Activated gamma-delta T cell (primary cell): ENCODE results near the gene RBP3.
A peak's percentile ranks its signal among the peaks of the same experiment; 100 is the strongest.

ENCODE experiments used
- DNase-seq: peaks from one replicate; lab custom pipeline; 2025; lab: John Stamatoyannopoulos, UW
- total RNA-seq, 2 donors: gene quantifications; one replicate each; lab custom pipeline; 2026; lab: John Stamatoyannopoulos, UW

Gene RBP3
- 0 reads per million in 2 donors for total RNA-seq

DNA sequence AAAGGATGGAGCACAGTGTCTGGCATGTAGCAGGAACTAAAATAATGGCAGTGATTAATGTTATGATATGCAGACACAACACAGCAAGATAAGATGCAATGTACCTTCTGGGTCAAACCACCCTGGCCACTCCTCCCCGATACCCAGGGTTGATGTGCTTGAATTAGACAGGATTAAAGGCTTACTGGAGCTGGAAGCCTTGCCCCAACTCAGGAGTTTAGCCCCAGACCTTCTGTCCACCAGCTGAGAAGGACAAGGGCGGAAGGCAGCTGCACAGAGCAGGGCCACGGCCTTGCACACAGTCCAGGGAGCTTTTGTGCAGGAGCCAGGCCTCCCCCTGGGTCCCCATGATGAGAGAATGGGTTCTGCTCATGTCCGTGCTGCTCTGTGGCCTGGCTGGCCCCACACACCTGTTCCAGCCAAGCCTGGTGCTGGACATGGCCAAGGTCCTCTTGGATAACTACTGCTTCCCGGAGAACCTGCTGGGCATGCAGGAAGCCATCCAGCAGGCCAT is at the start of gene RBP3:
RBP3 (plus strand) TSS at position 226 of the 514 bp plus-strand sequence; CDS start at position 348, 122 bp downstream.
- no peak for DNase-seq

DNA sequence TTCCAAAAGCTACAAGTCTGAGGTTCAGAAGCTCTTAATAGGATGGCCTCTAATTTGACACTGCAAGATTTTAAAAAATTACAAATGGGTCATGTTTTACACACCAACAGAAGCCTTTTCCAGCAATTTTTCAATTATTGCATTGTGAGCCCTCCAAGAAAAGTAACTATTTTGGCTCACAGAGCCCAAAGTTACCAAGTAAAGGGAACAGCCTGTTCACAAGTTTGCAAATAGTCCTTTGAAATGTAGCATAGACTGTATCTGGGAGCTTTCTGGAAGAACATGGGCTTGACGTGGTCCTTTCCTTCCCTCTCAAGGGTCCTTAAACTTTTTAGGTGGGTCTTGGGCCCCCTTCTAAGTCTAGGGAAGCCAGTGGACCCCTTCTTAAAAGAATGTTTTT is 49.4 kb upstream of the RBP3 start:
- no peak for DNase-seq

DNA sequence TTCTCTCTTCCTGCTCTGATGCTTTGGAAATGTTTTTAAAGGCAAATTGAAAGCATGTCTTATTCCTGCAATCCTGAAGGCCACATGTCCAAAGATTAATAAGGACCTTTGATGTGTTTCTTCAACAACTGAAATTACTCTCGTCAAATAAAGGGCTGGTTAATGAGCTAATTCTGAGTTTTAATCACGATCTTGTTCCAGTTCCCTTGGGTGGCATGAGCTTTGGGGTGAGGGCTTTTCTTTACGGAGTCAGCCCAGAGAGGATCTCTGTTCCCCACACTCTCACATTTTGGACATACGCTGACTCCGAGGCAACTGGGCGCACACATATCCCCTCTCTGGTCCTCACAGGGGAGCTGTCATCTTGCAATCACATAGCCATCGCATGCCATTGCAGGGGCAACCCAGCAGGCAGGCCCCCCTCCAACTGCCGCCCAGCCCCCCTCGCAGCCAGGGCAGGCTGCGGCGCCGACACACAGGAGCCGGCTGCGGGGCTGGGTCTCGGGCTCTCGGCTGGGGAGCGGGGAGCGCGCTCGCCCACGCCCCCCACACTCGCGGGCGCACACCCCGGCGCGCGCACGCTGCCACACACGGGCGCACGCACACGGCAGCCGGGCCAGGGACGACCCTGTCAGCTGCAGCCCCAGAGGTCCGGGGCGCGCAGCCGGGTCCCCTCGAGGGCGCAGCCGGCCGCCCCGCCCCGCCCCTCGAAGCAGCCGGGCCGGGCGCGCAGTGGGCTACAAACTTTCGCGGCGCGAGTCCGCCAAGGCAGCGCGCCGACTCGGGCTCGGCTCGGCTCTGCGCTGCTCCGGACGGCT is 48.3 kb upstream of the RBP3 start, which contains the start of gene GDF10:
GDF10 (plus strand) TSS at position 587 of the 818 bp plus-strand sequence. CDS start 455 bp downstream, outside the sequence.
- DNase-seq: no peak

DNA sequence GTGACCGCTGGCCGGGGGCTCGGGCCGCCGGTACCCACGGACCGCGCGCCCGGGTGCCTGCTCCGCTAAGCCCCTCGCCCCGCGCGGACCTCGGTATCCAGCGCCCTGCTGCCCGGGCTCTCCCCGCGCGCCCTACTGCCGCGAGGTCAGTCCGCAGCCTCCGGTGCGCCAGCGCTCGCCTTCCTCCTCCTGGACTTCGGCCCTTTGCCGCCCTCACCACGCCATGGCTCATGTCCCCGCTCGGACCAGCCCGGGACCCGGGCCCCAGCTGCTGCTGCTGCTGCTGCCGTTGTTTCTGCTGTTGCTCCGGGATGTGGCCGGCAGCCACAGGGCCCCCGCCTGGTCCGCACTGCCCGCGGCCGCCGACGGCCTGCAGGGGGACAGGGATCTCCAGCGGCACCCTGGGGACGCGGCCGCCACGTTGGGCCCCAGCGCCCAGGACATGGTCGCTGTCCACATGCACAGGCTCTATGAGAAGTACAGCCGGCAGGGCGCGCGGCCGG is 47.7 kb upstream of the RBP3 start:
- DNase-seq: no peak

DNA sequence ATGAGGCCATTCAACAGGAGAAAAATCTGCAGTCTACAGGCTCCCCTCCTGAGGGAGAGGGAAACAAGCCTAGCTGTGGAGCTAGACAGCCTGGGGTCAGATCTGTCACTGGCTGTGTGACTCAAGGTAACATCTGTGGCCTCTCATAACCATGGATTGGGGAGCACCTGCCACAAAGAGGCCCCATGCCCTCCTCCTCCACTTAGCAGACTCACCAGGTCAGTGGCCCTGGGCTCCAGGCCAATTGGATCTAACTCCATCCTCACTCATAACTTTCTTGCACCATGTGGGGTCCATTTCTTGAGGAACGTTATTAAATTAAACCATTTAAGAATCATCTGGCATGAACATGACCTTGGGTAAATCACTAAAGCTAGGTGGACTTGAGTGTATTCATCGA is 46.3 kb upstream of the RBP3 start:
- no peak for DNase-seq

DNA sequence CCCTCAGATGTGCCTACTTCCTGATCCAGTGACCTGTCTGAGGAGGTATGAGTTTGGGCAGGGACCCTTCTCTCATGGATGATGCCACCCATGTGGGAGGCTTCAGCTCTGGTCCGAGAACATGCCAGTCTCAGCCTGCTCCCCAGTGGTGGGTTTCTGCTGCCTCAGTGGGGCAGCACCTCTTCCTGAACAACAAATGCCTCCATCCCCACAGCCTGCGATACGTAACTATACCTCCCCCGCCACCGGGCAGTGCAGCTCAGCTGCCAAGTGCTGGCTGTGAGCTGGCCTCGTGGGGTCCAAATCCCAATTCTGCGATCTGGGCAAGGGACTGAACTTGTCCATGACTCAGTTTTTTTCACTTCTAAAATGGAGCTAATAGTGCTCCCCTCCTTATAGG is 45.1 kb upstream of the RBP3 start:
- DNase-seq: no peak

DNA sequence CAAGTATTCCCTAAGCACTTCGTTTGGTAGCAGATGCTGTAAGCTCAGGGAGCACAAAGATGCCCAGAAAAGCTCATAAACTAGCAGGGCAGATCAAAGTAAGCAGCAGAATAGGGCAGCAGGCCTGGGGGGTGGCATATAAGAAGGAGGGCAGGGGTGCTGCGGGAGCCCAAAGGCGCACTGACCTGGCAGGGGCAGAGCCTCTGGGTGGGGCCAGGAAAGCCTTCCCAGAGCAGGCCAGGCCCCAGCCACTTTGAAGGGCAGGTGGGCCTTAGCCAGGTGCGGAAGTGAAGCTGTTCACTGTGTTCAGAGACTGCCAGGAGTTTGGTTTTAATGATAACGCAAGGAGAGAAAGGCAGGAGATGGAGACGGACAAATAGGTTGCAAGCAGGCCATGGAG is 44.3 kb upstream of the RBP3 start:
- DNase-seq: no peak

DNA sequence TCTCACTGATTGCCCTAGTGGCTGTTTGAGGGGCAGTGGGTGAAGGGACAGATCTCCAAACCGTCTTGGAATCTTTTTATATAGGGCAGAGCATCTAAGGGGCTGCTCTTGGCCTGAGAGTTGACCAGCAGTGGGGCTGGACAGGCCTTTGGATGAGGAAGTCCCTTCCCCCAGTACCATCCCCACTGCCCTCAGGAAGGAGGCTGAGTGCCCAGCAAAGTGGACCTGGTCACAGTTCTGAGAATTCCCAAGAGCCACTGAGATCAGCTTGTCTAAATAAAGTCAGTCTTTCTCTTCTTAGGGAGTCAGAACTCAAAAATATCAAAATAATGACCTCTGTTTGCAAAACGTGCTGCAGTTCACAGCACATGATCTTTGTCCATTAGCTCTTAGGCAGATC is 42.6 kb upstream of the RBP3 start:
- no peak for DNase-seq

DNA sequence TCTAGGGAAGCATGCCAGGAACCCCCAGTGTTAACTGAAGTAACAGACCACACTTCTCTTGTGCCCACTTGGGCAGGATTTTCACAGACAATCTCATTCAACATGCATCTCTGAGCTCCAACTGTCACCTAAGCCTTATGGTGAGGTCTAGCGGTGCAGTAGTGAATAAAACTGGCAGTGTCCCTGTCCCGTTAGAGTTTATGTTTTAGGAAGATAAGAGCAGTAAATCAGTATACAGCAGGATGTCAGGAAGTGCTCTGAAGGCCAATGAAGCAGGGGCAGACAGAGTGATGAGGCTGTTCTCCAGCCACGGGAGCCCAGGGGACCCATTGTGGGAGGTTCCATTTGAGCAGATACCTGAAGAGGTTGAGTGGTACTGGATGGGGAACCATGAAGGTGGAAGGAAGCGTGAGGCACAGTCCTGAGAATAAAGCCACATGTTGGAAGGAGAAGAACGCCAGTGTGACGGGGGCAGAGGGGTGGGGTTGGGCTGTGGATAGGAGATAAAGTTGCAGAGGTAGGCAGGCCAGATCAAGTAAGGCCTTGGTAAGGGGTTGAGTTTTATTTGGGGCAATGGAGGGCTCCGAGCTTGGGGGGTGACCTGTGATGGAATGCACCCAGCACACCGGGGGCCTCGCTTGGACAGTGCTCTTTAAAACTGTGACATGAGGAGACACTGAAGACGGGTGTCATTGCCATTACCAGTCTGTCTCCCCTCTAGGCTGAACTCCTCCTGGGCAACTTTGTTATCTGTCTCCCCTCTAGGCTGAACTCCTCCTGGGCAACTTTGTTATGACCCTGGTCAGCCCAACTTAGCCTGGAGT is 41.6 kb upstream of the RBP3 start:
- no peak for DNase-seq

DNA sequence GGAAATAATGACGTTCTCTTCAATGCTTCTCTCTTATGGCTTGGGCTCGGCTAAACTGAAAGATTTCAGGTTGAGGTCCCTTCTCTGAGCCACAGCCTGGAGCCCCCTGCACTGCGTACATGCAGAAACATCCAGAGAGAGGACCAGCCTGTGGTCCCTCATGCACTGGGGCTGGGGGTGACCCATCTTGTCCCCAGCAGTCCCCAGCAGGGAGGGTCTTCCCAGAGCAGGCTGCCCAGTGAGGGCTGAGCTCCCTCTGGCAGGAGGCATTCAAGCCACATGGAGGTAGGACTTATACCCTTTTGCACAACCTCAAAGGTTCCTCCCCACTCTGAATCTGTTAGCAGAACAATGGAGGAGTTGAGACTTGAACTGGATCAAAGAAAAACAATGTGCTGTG is 40.8 kb upstream of the RBP3 start:
- no peak for DNase-seq

DNA sequence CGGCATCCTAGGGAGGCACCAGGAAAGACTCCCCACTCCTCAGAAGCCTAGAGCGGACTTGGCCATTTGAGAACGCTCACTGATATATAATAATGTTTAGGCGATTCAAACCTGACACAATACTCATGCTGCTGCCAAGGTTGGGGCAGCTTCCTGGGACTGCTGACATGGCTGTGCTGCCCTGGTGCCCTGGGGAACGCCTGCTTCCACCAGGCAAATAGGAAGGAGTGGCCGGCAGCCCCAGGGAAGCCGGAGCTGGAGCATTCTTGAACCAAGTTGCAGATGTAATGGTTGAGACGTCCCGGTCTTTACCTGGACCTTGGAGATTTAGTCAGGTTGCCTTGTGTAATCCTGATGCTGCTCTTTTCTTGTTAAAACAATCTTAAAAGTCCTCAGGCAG is 39.4 kb upstream of the RBP3 start:
- DNase-seq: no peak

DNA sequence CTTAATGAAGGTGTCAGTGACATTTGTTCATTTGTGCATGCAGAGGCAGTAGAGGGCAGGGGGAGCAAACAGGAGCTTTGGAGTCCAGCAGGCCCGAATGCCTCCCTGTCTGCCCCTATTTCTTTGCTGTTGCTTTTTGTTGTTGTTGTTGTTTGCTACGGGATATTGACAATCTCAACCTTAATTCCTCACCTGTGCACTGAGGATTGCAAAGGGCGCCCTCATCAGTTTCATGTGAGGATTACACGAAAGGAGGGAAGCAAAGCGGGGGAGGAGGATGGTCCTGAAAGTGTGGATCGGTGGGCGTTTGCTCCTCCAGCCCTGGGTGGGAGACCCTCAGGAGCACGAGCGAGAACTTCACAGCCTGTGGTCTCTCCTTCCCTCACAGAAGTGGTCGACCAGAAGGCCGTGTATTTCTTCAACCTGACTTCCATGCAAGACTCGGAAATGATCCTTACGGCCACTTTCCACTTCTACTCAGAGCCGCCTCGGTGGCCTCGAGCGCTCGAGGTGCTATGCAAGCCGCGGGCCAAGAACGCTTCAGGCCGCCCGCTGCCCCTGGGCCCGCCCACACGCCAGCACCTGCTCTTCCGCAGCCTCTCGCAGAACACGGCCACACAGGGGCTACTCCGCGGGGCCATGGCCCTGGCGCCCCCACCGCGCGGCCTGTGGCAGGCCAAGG is 38.6 kb upstream of the RBP3 start:
- DNase-seq: no peak

DNA sequence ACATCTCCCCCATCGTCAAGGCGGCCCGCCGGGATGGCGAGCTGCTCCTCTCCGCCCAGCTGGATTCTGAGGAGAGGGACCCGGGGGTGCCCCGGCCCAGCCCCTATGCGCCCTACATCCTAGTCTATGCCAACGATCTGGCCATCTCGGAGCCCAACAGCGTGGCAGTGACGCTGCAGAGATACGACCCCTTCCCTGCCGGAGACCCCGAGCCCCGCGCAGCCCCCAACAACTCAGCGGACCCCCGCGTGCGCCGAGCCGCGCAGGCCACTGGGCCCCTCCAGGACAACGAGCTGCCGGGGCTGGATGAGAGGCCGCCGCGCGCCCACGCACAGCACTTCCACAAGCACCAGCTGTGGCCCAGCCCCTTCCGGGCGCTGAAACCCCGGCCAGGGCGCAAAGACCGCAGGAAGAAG is 38.1 kb upstream of the RBP3 start:
- no peak for DNase-seq

DNA sequence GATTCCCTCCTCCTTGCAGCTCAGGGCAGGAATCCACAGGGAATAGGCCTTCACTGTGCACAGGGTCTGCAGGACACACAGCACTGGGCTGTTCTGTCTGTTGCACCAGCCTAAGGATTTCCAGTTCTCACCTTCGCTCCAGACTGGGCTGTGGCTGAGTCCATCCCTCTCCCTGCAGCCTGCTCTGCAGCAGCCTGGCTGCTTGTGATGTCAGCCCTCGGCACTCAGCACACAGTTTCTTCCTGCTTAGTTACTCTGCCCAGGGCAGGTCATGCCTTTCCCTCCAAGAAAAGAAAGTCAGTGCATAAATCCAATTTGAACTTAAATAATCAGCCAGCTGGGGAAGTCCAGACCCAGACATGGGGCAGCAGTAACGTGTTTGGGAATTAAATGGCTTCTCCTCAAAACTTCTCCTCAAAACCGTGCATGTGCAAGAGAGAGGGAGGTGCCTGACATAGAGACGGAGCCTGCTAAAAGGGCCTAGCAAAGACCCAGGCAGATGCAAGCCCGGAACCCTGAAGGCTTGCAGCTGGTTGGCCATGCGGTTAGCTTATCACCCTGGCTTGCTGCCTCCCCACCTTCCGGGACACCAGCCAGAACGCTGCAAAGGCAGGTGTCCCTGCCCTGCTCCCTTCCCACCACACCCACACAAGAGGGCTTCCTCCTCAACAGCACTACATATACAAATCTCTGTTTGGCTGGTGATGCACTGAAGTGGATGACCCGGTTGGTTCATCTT is 36.8 kb upstream of the RBP3 start:
- no peak for DNase-seq

DNA sequence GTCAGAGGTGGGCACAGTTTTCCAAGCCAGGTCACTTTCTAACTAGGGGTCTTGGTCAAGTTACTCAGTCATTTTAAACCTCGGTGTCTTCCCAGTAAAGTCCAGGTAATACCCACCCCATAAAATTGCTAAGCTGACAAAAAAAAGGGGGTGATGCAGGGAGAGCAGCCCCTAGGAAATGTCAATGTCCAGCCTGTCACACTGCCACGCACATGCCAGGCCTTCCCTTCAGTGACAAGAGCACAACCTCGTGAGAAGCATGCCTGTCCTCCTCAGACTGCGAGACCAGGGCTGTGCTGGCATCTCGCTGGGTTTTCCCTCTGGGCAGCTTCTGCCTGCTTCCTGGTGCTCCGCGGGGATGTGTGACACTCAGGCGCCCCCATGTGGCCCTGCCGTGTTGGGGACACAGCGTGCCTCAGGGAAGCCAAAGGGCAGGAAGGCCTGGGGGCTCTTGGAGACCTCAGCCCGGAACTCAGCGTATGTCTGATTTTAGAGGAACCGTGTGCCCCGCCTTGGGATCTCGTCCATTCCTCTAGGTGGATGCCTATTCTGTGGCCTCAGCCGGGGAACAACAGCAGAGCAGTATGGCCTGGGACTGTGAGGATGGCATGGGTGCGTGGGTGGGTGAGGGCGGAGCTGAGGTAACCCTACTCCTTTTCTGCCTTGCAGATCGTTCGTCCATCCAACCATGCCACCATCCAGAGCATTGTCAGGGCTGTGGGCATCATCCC is 36.1 kb upstream of the RBP3 start:
- DNase-seq: peak; percentile 17

DNA sequence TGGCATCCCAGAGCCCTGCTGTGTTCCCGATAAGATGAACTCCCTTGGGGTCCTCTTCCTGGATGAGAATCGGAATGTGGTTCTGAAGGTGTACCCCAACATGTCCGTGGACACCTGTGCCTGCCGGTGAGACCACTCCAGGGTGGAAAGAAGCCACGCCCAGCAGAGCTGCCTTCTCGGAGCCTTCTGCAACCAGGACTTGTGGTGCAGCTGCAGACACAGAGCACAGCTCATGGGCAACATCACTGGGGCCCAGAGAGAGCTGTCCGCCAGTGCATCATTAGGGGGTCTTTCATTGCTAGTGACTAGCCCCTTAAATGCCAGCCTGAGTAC is 35.5 kb upstream of the RBP3 start:
- no peak for DNase-seq

DNA sequence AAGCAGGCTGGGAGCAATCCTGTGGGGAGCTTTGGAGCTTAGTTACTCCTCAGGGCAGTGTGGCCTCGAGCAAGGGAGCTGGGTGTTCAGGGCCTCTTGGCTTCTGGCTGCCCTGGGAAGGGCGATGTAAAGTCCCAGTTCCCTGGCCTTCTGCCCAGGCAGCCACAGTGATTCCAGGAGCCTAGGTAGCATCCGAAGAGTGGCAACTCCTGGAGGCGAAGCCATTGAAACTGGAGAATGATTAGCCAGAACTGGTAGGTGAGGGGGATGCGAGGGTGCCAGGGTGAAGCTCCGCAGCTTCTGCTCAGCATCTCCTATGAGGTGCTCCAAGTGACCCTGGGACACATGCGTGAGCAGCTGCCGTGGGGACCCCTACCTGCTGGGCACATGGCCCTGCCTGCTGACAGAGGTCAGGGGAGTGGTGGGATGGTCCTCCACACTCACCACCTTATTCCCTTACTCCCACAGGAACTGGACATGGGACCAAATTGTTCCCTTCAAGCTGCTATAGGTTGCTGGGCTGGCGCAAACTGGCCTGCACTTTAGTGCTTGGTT is 33.7 kb upstream of the RBP3 start:
- DNase-seq: no peak

DNA sequence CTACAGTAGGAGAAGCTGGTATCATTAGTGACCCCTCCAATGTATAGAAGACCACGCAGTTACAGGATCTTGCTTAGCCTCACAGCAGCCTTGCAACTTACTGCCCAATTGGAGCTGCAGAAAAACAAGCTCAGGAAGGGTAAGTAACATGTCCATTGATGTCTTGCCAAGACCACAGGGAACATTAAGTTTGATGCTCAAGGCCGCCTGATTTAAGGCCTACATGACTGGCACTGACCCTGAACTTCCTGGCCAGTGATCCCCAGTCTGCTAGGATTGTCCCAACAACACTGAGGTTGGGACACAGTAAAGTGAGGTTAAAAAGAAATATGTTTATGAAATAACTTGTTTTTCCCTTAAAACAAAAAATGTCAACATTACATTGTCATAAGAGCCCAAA is 32.7 kb upstream of the RBP3 start:
- no peak for DNase-seq

DNA sequence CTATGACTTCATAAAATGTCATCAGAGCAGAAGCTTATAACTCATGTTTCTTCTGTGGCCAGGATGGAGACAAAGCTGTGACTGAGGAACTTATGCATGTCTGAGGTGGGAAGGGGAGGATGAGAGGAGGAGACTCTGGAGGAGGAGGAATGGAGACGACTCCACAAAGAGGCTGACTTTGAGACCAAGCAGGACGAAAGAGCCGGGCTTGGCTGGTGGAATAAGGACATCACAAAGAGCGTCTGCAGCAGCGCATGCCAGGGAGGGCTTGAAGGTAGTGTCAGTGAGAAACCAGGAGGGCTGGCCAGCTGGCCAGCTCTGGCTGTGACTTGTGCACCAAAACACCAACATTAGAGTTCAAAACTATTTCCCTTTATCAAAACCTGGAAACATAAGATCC is 32.0 kb upstream of the RBP3 start:
- DNase-seq: no peak

DNA sequence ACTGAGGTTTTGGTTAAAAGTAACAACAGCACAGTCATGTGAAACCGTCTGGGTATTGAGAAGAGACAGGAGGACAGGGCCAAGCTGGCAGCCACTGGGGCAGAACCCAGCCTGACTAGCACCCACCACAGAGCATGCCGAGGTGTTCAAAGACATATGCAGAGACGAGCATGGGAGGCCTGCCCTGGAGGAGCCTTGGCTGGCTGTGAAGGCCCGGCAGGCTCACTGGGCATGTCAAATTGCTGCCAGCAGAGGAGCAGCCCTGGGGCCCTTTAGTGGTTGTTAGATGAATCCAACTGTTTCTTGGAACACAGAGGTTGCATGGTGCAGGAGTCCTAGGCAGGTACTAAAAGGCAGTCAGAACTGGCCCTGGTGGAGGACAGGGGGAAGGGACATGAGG is 30.9 kb upstream of the RBP3 start:
- DNase-seq: no peak
